H9 (cell line): Measurements from ENCODE around the gene WNT10A. TPM values are rescaled to one million over a fixed set of nuclear protein-coding genes. Genes with fewer than 3 reads are reported as not detected.

Source experiments
- DNase-seq: peaks from one replicate; pipeline ENCODE4 v3.0.0-alpha.2; 2017
- H2AFZ ChIP-seq: one replicate; pipeline ENCODE4 v1.6.1; 2013; ENCODE audit warnings: mild to moderate bottlenecking, low read length, control low read depth, moderate library complexity
- H2AK5ac ChIP-seq: 2 replicates; pipeline ENCODE4 v1.6.1; 2013; ENCODE audit warnings: low read length, control low read depth, mixed read lengths; ENCODE audit not compliant: insufficient read length
- H2BK120ac ChIP-seq: one replicate; pipeline ENCODE4 v1.6.1; 2013; ENCODE audit warnings: low read depth, mild to moderate bottlenecking, low read length, control low read depth, inconsistent platforms; ENCODE audit not compliant: poor library complexity, severe bottlenecking
- H2BK12ac ChIP-seq: 2 replicates; pipeline ENCODE4 v1.6.1; 2013; ENCODE audit warnings: low read length, control low read depth, mixed read lengths, low read depth; ENCODE audit not compliant: insufficient read length
- H2BK15ac ChIP-seq: 2 replicates; pipeline ENCODE4 v1.6.1; 2013; ENCODE audit warnings: low read depth, low read length, control low read depth
- H2BK20ac ChIP-seq: one replicate; pipeline ENCODE4 v1.6.1; 2013; ENCODE audit warnings: low read depth, mild to moderate bottlenecking, low read length, control low read depth, inconsistent platforms; ENCODE audit not compliant: poor library complexity, severe bottlenecking
- H2BK5ac ChIP-seq: 2 replicates; pipeline ENCODE4 v1.6.1; 2013; ENCODE audit warnings: low read length, control low read depth, mixed read lengths; ENCODE audit not compliant: insufficient read length
- H3K14ac ChIP-seq: 2 replicates; pipeline ENCODE4 v1.6.1; 2013; ENCODE audit warnings: low read length, control low read depth; ENCODE audit not compliant: insufficient read depth
- H3K18ac ChIP-seq: 2 replicates; pipeline ENCODE4 v1.6.1; 2013; ENCODE audit warnings: low read depth, mild to moderate bottlenecking, mixed read lengths, low read length, control low read depth; ENCODE audit not compliant: insufficient read length
- H3K23ac ChIP-seq: 2 replicates; pipeline ENCODE4 v1.6.1; 2013; ENCODE audit warnings: low read length, control low read depth, mixed read lengths, low read depth; ENCODE audit not compliant: insufficient read length
- H3K23me2 ChIP-seq: 2 replicates; pipeline ENCODE4 v1.6.1; 2013; ENCODE audit warnings: low read depth, mild to moderate bottlenecking, mixed read lengths, low read length, control low read depth; ENCODE audit not compliant: insufficient read length, poor library complexity, severe bottlenecking
- H3K27ac ChIP-seq: 2 replicates; pipeline ENCODE4 v1.5.1; 2013; ENCODE audit warnings: low read length, control low read depth, mixed read lengths, low read depth; ENCODE audit not compliant: insufficient read length
- H3K27me3 ChIP-seq: 2 replicates; pipeline ENCODE4 v1.6.1; 2013; ENCODE audit warnings: low read length, control low read depth, inconsistent platforms; ENCODE audit not compliant: insufficient read depth
- H3K4ac ChIP-seq: 2 replicates; pipeline ENCODE4 v1.6.1; 2013; ENCODE audit warnings: low read depth, mild to moderate bottlenecking, control low read depth, inconsistent platforms, low read length, moderate library complexity
- H3K4me1 ChIP-seq: 2 replicates; pipeline ENCODE4 v1.6.1; 2013; ENCODE audit warnings: low read length, control low read depth, inconsistent platforms; ENCODE audit not compliant: insufficient read depth
- H3K4me2 ChIP-seq: 2 replicates; pipeline ENCODE4 v1.6.1; 2013; ENCODE audit warnings: low read length, control low read depth, mixed read lengths; ENCODE audit not compliant: insufficient read length, insufficient read depth
- H3K56ac ChIP-seq: 2 replicates; pipeline ENCODE4 v1.6.1; 2013; ENCODE audit warnings: low read depth, mild to moderate bottlenecking, mixed read lengths, low read length, control low read depth; ENCODE audit not compliant: insufficient read length
- H3K79me1 ChIP-seq: 2 replicates; pipeline ENCODE4 v1.6.1; 2013; ENCODE audit warnings: low read depth, mild to moderate bottlenecking, moderate library complexity, low read length, control low read depth, inconsistent platforms; ENCODE audit not compliant: insufficient read depth, poor library complexity, severe bottlenecking
- H3K79me2 ChIP-seq: 2 replicates; pipeline ENCODE4 v1.6.1; 2013; ENCODE audit warnings: low read length, control low read depth, inconsistent platforms; ENCODE audit not compliant: insufficient read depth
- H3K9ac ChIP-seq: 2 replicates; pipeline ENCODE4 v1.6.1; 2013; ENCODE audit warnings: low read length, control low read depth, mixed read lengths; ENCODE audit not compliant: insufficient read length; ENCODE audit errors: extremely low read depth
- H3K9me3 ChIP-seq: one replicate; pipeline ENCODE4 v1.6.1; 2013; ENCODE audit warnings: low read depth, low read length, inconsistent platforms; ENCODE audit not compliant: control insufficient read depth
- H3T11ph ChIP-seq: one replicate; pipeline ENCODE4 v1.6.1; 2013; ENCODE audit warnings: mild to moderate bottlenecking, low read length, control low read depth, inconsistent platforms
- H4K20me1 ChIP-seq: one replicate; pipeline ENCODE4 v1.6.1; 2013; ENCODE audit not compliant: control insufficient read depth, insufficient read length, insufficient read depth
- H4K5ac ChIP-seq: 2 replicates; pipeline ENCODE4 v1.6.1; 2013; ENCODE audit warnings: low read depth, mild to moderate bottlenecking, mixed read lengths, low read length, control low read depth; ENCODE audit not compliant: insufficient read length
- H4K8ac ChIP-seq: replicated peaks from 2 replicates; pipeline ENCODE4 v1.6.1; 2013; ENCODE audit warnings: low read length, control low read depth, mixed read lengths, low read depth; ENCODE audit not compliant: insufficient read length
- H4K91ac ChIP-seq: 2 replicates; pipeline ENCODE4 v1.6.1; 2013; ENCODE audit warnings: low read depth, mild to moderate bottlenecking, moderate library complexity, mixed read lengths, low read length, control low read depth; ENCODE audit not compliant: insufficient read length
- H3K27ac Mint-ChIP-seq, 3 experiments: 2 replicates in 2 of 3; 3 replicates in 1 of 3; pipeline ENCODE4 v1.8.0; 2020 to 2021; ENCODE audit warnings: mixed read lengths in 3 of 3, mild to moderate bottlenecking in 1 of 3, moderate library complexity in 1 of 3
- H3K27me3 Mint-ChIP-seq: 2 replicates; pipeline ENCODE4 v1.8.0; 2021; ENCODE audit warnings: low read depth, mild to moderate bottlenecking, moderate library complexity, mixed read lengths
- H3K36me3 Mint-ChIP-seq, 3 experiments: 2 replicates in 2 of 3; 3 replicates in 1 of 3; pipeline ENCODE4 v1.8.0; 2020 to 2021; ENCODE audit warnings: low read depth in 3 of 3, mixed read lengths in 3 of 3; ENCODE audit not compliant: insufficient read depth in 1 of 3
- H3K4me1 Mint-ChIP-seq, 2 experiments: 2 replicates each; pipeline ENCODE4 v1.8.0; 2020; ENCODE audit warnings: mixed read lengths in 2 of 2
- H3K4me3 Mint-ChIP-seq, 2 experiments: 2 replicates in 1 of 2; 3 replicates in 1 of 2; pipeline ENCODE4 v1.8.0; 2020 to 2021; ENCODE audit warnings: mild to moderate bottlenecking in 2 of 2, mixed read lengths in 2 of 2, moderate library complexity in 1 of 2
- H3K9me3 Mint-ChIP-seq, 2 experiments: 2 replicates in 1 of 2; 3 replicates in 1 of 2; pipeline ENCODE4 v1.8.0; 2020; ENCODE audit warnings: mild to moderate bottlenecking in 2 of 2, mixed read lengths in 2 of 2, moderate library complexity in 1 of 2
- WGBS: extraction: QIAGEN DNeasy Blood & Tissue Kit; methylation state at CpG from one replicate; pipeline ENCODE4 v1.1.7; 2013; ENCODE audit warnings: missing lambda C conversion rate, low lambda C conversion rate, mixed read lengths; ENCODE audit not compliant: insufficient read length; ENCODE audit errors: extremely low coverage; 5-methylcytosine and 5-hydroxymethylcytosine counted together
- total RNA-seq: library from RNA; stranded (reverse); gene quantifications from 2 replicates; pipeline ENCODE4 v1.2.1, GENCODE V29; 2021
- TF ChIP-seq, protein P1 (sequence below): fragments of 200-600 bp; sonication (generic); conservative IDR thresholded peaks from 3 replicates; pipeline ENCODE4 v1.8.0; 2021; ENCODE audit warnings: antibody characterized with exemption, mild to moderate bottlenecking

WNT10A gene
- total RNA-seq, 1 experiment from 2014 or later: not detected

DNA sequence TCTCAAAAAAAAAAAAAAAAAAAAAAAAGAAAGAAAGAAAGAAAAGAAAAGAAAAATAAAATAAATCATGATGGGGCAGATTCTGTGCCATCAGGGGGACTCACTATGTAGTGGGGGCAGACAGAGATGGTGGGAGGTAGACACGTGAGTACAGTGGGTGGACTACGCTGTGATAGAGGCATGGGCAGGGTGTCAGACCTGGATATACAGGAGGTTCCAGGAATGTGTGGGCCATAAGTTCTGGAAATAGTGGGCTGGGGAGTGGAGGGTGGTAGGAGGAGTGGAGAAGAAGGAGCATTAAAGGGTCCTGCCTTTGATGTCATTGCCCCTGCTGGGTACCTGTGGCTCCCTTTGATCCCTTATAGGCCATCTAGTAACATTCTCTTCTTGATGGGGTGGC lies 29.9 kb upstream of the WNT10A start:
- Histone ChIP-seq H3K18ac (peak overlapping the region; percentile 34), H3T11ph (no peak overlapping the region), H2BK5ac (no peak overlapping the region), H3K4me1 (no peaks in the 10 kb centered on the region; the same call in 1 of the 2 replicates), H3K23ac (no peak overlapping the region), H3K27me3 (peaks cover 25% of the 10 kb centered on the region), H2BK120ac (no peak overlapping the region), H4K8ac (no peak overlapping the region), H3K14ac (no peak overlapping the region), H2BK20ac (no peak overlapping the region), H2AFZ (no peak overlapping the region), H3K9ac (no peak overlapping the region), H3K23me2 (no peaks in the 10 kb centered on the region), H2AK5ac (no peak overlapping the region), H4K20me1 (no peaks in the 10 kb centered on the region), H2BK15ac (no peak overlapping the region), H3K27ac (no peak overlapping the region), H3K9me3 (no peaks in the 10 kb centered on the region), H3K56ac (no peak overlapping the region), H4K91ac (no peak overlapping the region), H2BK12ac (no peak overlapping the region), H3K4me2 (no peak overlapping the region), H3K79me2 (no peaks in the 10 kb centered on the region), H4K5ac (no peak overlapping the region), H3K79me1 (no peaks in the 10 kb centered on the region), H3K4ac (no peak overlapping the region)
- H3K4me1 Mint-ChIP-seq: peaks cover 20 to 26% of the 10 kb centered on the region in 2 experiments
- peaks cover 6 to 9% (median 8%) of the 10 kb centered on the region in 3 experiments; a peak in 5 of 7 replicates for H3K36me3 Mint-ChIP-seq
- no peak for DNase-seq
- H3K27me3 Mint-ChIP-seq: peaks cover 48% of the 10 kb centered on the region
- no peak overlapping the region for H3K4me3 Mint-ChIP-seq
- no peak overlapping the region for H3K27ac Mint-ChIP-seq
- peaks cover 9 to 14% of the 10 kb centered on the region in 2 experiments for H3K9me3 Mint-ChIP-seq
- TF ChIP-seq, protein P1, sequence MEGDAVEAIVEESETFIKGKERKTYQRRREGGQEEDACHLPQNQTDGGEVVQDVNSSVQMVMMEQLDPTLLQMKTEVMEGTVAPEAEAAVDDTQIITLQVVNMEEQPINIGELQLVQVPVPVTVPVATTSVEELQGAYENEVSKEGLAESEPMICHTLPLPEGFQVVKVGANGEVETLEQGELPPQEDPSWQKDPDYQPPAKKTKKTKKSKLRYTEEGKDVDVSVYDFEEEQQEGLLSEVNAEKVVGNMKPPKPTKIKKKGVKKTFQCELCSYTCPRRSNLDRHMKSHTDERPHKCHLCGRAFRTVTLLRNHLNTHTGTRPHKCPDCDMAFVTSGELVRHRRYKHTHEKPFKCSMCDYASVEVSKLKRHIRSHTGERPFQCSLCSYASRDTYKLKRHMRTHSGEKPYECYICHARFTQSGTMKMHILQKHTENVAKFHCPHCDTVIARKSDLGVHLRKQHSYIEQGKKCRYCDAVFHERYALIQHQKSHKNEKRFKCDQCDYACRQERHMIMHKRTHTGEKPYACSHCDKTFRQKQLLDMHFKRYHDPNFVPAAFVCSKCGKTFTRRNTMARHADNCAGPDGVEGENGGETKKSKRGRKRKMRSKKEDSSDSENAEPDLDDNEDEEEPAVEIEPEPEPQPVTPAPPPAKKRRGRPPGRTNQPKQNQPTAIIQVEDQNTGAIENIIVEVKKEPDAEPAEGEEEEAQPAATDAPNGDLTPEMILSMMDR: no peak
- no CpG with 5 or more reads among the region's 2 CpGs for WGBS
